Ovary (tissue), 3 donors: ENCODE results near the gene NEURL1B.

Experiments
- CTCF ChIP-seq, 3 donors: fragments of 450-650 bp in 2 of 3; fragments of 200-600 bp in 1 of 3; IDR thresholded peaks; one replicate each; pipeline versions ENCODE4 v1.5.1 to v1.8.0; 2016 to 2022; ENCODE audit warnings: antibody characterized with exemption in 3 of 3, mild to moderate bottlenecking in 1 of 3
- POLR2A ChIP-seq: fragments of 450-650 bp; IDR thresholded peaks from one replicate; pipeline ENCODE4 v1.6.1; 2017; ENCODE audit warnings: antibody characterized with exemption, mild to moderate bottlenecking, moderate library complexity
- donor health status: DM: no; HTN: no; CAD: no.

- TF ChIP-seq POLR2A (no peak), CTCF (IDR thresholded peaks at IDR 0.05) (no peak)
Observed at GRCh38 chr5:172648013-172648381, 6.9 kb downstream of the NEURL1B start.
